Sigmoid colon (tissue), 4 donors: ENCODE measurements around the gene SPART.

Experiments
- EP300 ChIP-seq, 4 donors: sonication (generic); formaldehyde crosslinking; IDR thresholded peaks; one replicate each; pipeline ENCODE4 v1.6.1; 2017; ENCODE audit warnings: antibody characterized with exemption in 4 of 4
- POLR2A ChIP-seq, 2 donors: fragments of 450-650 bp; IDR thresholded peaks; one replicate each; pipeline ENCODE4 v1.6.1; 2016; ENCODE audit warnings: antibody characterized with exemption in 2 of 2, mild to moderate bottlenecking in 2 of 2, moderate library complexity in 2 of 2
- TF ChIP-seq, protein P1 (sequence below), 4 experiments: fragments of 450-650 bp in 3 of 4; fragments of 200-600 bp in 1 of 4; IDR thresholded peaks; one replicate each; pipeline ENCODE4 v1.5.1; 2016 to 2019; ENCODE audit warnings: antibody characterized with exemption in 4 of 4, mild to moderate bottlenecking in 3 of 4, moderate library complexity in 2 of 4

- TF ChIP-seq POLR2A (IDR thresholded peaks at IDR 0.05) = no peak
- no peak for TF ChIP-seq EP300 (IDR thresholded peaks at IDR 0.05)
- TF ChIP-seq, protein P1, sequence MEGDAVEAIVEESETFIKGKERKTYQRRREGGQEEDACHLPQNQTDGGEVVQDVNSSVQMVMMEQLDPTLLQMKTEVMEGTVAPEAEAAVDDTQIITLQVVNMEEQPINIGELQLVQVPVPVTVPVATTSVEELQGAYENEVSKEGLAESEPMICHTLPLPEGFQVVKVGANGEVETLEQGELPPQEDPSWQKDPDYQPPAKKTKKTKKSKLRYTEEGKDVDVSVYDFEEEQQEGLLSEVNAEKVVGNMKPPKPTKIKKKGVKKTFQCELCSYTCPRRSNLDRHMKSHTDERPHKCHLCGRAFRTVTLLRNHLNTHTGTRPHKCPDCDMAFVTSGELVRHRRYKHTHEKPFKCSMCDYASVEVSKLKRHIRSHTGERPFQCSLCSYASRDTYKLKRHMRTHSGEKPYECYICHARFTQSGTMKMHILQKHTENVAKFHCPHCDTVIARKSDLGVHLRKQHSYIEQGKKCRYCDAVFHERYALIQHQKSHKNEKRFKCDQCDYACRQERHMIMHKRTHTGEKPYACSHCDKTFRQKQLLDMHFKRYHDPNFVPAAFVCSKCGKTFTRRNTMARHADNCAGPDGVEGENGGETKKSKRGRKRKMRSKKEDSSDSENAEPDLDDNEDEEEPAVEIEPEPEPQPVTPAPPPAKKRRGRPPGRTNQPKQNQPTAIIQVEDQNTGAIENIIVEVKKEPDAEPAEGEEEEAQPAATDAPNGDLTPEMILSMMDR (IDR thresholded peaks at IDR 0.05) = no peak
Observed at GRCh38 chr13:36286006-36286405, 60.2 kb downstream of the SPART start.
